Activated T-helper 2 cell treated with anti-CD3 and anti-CD28 coated beads, Interferon-gamma antibody, Interleukin-2, Interleukin-4, amounts not matched to agents 10 μg/mL and 5 μg/mL and 100 μg/mL, durations not matched to agents 14 hours and 24 hours and 36 hours (primary cell): ENCODE measurements around the gene TTC8. TPM values are rescaled to one million over a fixed set of nuclear protein-coding genes. Genes with fewer than 3 reads are reported as not detected.

Source experiments
- DNase-seq: peaks from one replicate; pipeline ENCODE4 v3.0.0; 2021; ENCODE audit warnings: low spot score
- H3K27ac Mint-ChIP-seq: one replicate; pipeline ENCODE4 v1.8.0; 2021; ENCODE audit warnings: mixed read lengths
- H3K27me3 Mint-ChIP-seq: one replicate; pipeline ENCODE4 v1.8.0; 2021; ENCODE audit warnings: low read depth, mixed read lengths
- H3K36me3 Mint-ChIP-seq: one replicate; pipeline ENCODE4 v1.8.0; 2021; ENCODE audit warnings: low read depth, mixed read lengths
- H3K4me1 Mint-ChIP-seq: one replicate; pipeline ENCODE4 v1.8.0; 2021; ENCODE audit warnings: low read depth, mixed read lengths
- H3K4me3 Mint-ChIP-seq: one replicate; pipeline ENCODE4 v1.8.0; 2021; ENCODE audit warnings: low read depth, mild to moderate bottlenecking, moderate library complexity, mixed read lengths
- H3K9me3 Mint-ChIP-seq: one replicate; pipeline ENCODE4 v1.8.0; 2021; ENCODE audit warnings: mixed read lengths
- intact Hi-C: fragments of 100-400 bp; cut with micrococcal nuclease; formaldehyde crosslinking; loops from one replicate; pipeline ENCODE4 v1.15.1; 2023
- total RNA-seq: library from RNA; stranded (reverse); gene quantifications from 2 replicates; pipeline ENCODE4 v1.2.3, GENCODE V29; 2022

The TTC8 gene
- total RNA-seq, 1 donor from 2014 or later: 3.1 TPM

DNA sequence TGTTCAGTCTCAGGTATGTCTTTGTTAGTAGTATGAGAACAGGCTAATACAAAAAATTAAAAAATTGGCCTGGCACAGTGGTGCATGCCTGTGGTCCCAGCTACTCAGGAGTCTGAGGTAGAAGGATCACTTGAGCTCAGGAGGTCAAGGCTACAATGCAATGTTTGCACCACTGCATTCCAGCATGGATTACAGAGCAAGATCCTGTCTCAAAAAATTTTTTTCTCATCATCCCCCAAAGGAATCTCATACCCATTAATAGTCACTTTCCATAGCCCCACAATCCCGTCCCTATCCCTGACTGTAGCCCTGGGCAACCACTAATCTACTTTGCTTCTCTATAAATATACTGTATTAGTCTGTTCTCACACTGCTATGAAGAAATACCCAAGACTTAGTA is 57.8 kb downstream of the TTC8 start:
- Mint-ChIP-seq H3K27me3 (peaks cover 4% of the 10 kb centered on the region), H3K9me3 (peaks cover 33% of the 10 kb centered on the region), H3K4me1 (no peaks in the 10 kb centered on the region), H3K27ac (no peak overlapping the region), H3K36me3 (no peaks in the 10 kb centered on the region), H3K4me3 (no peak overlapping the region)
- DNase-seq: no peak
- intact Hi-C loops: no loop called here

DNA sequence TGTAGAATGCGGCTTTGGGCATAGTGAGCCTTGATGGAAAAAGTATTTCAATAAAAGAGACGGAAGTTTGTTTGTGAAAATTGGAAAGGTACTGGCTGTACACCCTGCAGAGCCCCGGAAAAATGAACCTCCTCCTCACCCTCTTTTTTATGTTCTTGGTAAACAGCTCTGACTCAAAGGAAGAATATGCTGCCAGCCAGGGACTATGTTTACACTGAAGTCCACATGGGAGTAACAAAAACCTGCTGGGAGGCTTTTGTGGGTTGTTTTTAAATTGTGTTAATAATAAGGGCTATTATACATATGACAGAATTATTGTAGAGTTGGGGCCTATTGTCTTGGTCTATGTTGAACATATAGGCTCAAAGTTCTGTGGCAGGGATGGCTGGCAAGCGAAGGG is 70.7 kb downstream of the TTC8 start:
- H3K4me1 Mint-ChIP-seq: no peaks in the 10 kb centered on the region
- no peak for DNase-seq
- peaks cover 11% of the 10 kb centered on the region for H3K27me3 Mint-ChIP-seq
- H3K36me3 Mint-ChIP-seq: no peaks in the 10 kb centered on the region
- no peak overlapping the region for H3K4me3 Mint-ChIP-seq
- H3K9me3 Mint-ChIP-seq: no peaks in the 10 kb centered on the region
- intact Hi-C loops: no loop called here
- no peak overlapping the region for H3K27ac Mint-ChIP-seq

DNA sequence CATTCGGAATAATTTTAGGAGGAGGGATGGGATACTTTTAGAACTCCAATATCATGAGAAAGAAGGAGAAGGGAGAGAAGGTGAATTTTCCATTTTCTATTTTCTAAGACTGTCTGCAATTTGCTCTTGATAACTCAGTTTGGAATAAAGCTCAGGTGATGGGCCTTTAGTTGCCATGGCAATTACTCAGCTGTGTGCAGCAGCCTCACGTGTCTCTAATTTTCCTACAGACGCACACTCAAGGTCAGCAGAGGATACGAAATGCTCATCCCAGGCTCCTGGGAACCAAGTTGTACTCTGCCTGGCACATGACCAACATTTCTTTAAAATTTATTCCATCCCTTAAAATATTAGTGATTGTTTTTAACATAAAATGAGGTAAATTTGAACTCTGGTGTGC is 76.7 kb downstream of the TTC8 start:
- H3K4me1 Mint-ChIP-seq: no peaks in the 10 kb centered on the region
- H3K27ac Mint-ChIP-seq: no peak overlapping the region
- H3K27me3 Mint-ChIP-seq: peaks cover 4% of the 10 kb centered on the region

DNA sequence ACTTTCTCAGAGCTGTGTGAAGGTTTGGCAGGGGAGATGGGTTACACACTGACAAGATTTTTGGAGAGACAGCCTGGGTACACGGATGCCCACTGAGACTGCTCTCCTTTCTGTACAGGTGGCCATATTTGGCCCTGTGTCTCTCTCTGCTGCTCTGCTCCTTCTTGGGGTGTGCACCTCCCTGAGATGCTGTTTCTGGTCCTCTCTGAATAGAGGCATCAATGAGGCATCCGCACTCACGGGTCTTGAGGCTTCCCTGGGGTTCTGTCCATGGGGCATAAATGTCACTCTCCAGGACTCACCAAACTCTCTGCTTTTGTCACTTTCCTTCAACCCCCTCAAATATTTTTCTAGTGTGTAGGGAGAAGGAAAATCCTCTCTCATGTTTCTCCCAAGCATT is 77.5 kb downstream of the TTC8 start:
- no peak overlapping the region for H3K4me3 Mint-ChIP-seq
- H3K9me3 Mint-ChIP-seq: no peaks in the 10 kb centered on the region

More for the DNA sequence above, 76.7 kb downstream of the TTC8 start:
- no peaks in the 10 kb centered on the region for H3K36me3 Mint-ChIP-seq
- no peak for DNase-seq
- intact Hi-C loops: no loop called here
- H3K4me3 Mint-ChIP-seq: no peak overlapping the region
- H3K9me3 Mint-ChIP-seq: no peaks in the 10 kb centered on the region

DNA sequence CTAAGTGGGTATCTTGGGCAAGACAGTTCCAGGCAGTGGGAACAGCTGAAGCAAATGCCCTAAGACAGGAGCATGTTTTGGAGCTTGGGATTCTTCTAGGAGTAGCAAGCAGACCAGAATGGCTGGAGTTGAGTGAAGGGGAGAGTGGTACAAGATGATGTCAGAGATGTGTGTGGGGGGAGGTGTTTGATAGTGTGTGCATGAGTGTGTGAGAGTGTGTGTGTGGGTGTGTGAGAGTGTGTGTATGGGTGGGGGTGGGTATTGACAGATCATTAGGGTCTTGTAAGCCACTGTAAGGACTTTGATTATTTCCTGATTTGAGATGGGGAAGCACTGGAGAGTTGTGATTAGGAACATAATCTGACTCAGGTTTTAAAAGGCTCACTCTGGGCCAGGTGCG is 78.4 kb downstream of the TTC8 start:
- H3K9me3 Mint-ChIP-seq: no peaks in the 10 kb centered on the region
- intact Hi-C loops: no loop called here
- DNase-seq: no peak
- H3K4me3 Mint-ChIP-seq: no peak overlapping the region
- H3K36me3 Mint-ChIP-seq: no peaks in the 10 kb centered on the region
- H3K27me3 Mint-ChIP-seq: peaks cover 4% of the 10 kb centered on the region
- no peaks in the 10 kb centered on the region for H3K4me1 Mint-ChIP-seq
- no peak overlapping the region for H3K27ac Mint-ChIP-seq

More for the DNA sequence above, 77.5 kb downstream of the TTC8 start:
- Mint-ChIP-seq H3K27me3 (peaks cover 4% of the 10 kb centered on the region), H3K27ac (no peak overlapping the region), H3K36me3 (no peaks in the 10 kb centered on the region), H3K4me1 (no peaks in the 10 kb centered on the region)
- intact Hi-C loops: no loop called here
- no peak for DNase-seq

DNA sequence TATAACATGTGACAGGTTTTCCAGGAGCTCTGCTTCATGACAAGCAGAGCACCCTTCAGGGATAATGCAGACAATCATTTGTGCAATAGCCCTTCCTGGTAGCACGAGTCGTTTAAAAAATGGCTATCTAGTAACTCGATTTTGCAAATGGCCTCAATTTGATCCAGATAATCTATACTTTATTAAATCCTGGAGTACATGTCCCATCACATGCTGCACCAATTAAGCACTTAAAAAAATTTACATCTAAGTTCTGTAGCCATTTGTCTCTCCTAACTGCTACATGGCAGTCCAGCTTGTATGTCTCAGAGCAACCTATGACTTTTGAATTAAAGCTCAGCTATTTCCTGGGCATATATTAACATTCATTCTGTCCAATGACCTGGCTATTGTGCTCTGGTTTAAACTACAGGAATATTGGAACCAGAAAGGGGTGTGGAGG is 79.8 kb downstream of the TTC8 start:
- Mint-ChIP-seq H3K4me3 (no peak overlapping the region), H3K27ac (no peak overlapping the region), H3K27me3 (peaks cover 4% of the 10 kb centered on the region), H3K4me1 (no peaks in the 10 kb centered on the region), H3K36me3 (no peaks in the 10 kb centered on the region), H3K9me3 (no peaks in the 10 kb centered on the region)
- no peak for DNase-seq
- intact Hi-C loops: no loop called here

DNA sequence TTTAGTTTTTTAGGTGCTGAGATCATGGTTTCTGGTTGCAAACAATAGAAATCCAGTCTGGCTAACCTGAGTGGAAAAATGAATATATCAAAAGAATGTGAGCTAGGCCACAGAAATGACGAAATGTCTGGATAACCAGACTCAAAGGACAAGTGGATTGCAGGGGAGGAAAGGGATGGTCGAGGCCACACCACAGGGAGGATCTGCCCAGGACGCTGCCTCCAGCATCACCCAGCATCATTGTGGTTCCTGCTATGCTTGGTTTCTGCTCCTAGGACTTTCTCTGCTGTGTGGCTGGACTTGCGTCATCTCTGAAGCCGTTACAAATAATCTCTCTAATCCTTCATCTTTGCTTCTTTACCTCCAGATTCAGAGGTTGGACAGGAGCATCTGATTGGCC is 80.4 kb downstream of the TTC8 start:
- Mint-ChIP-seq H3K4me3 (no peak overlapping the region), H3K27me3 (peaks cover 4% of the 10 kb centered on the region), H3K9me3 (no peaks in the 10 kb centered on the region), H3K36me3 (no peaks in the 10 kb centered on the region), H3K4me1 (no peaks in the 10 kb centered on the region), H3K27ac (no peak overlapping the region)
- no peak for DNase-seq
- intact Hi-C loops: no loop called here

DNA sequence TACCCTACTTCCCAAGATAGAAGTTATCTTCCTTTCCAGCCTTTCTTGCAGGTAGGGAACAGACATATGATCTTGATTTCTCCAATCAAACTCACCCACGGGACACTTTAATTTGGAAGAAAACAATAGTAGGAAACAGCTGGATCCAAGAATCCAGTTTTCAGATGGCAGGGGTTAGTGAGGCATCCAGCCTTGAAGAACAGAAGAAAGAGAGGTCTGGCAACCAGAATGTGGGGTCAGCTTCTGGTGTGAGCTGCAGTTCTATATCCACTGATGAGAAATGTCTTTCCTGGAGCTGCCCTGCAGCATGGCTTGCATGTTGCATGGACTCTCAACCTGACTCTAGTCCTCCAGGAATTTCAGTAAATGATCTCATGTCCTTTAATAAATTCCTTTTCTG is 83.8 kb downstream of the TTC8 start:
- Mint-ChIP-seq H3K4me1 (no peaks in the 10 kb centered on the region), H3K27ac (no peak overlapping the region), H3K27me3 (no peaks in the 10 kb centered on the region), H3K9me3 (no peaks in the 10 kb centered on the region), H3K36me3 (no peaks in the 10 kb centered on the region), H3K4me3 (no peak overlapping the region)
- intact Hi-C loops: no loop called here
- DNase-seq: no peak

DNA sequence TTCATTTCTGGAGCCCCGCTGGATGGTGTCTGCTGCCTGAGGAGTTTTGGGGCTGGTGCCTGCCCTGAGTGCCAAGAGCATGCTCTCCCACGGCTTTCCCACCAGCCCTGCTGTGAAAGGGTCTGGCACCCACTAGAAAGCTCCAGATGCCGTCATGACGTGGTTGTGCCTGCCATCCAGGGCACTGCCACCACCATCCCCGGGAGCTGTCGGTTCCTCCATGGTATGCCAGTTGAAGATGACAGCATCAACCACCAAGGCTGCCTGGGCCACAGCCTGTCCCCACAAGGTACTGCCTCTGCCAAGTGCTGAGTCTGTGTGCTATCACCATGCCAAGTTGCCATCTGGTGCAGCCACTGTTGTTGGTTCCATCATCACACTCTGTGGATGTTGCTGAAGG is 85.9 kb downstream of the TTC8 start:
- H3K36me3 Mint-ChIP-seq: no peaks in the 10 kb centered on the region
- H3K4me1 Mint-ChIP-seq: no peaks in the 10 kb centered on the region
- intact Hi-C loops: no loop called here
- H3K27ac Mint-ChIP-seq: no peak overlapping the region
- no peaks in the 10 kb centered on the region for H3K9me3 Mint-ChIP-seq
- H3K27me3 Mint-ChIP-seq: no peaks in the 10 kb centered on the region
- DNase-seq: no peak
- H3K4me3 Mint-ChIP-seq: no peak overlapping the region

DNA sequence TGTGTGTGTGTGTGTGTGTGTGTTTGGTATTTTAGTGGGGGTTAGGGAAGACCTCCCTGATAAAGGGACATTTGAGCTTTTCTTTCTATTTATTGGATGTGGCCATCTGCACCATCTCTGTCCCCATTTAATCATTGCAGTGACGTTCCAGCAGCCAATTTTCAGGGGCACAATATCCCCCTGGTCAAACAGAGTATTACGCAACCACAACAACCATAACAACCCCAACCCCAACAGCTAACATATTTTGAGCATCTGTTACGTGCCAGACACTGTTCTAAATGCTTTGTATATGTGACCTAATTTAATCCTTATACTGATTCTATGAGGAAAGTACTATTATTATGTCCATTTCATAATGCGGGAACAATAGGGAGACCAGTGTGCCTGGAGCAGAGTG is 87.4 kb downstream of the TTC8 start:
- no peak overlapping the region for H3K27ac Mint-ChIP-seq
- no peak for DNase-seq
- no peaks in the 10 kb centered on the region for H3K36me3 Mint-ChIP-seq
- intact Hi-C loops: no loop called here
- H3K4me3 Mint-ChIP-seq: no peak overlapping the region
- no peaks in the 10 kb centered on the region for H3K4me1 Mint-ChIP-seq
- no peaks in the 10 kb centered on the region for H3K9me3 Mint-ChIP-seq
- H3K27me3 Mint-ChIP-seq: no peaks in the 10 kb centered on the region

DNA sequence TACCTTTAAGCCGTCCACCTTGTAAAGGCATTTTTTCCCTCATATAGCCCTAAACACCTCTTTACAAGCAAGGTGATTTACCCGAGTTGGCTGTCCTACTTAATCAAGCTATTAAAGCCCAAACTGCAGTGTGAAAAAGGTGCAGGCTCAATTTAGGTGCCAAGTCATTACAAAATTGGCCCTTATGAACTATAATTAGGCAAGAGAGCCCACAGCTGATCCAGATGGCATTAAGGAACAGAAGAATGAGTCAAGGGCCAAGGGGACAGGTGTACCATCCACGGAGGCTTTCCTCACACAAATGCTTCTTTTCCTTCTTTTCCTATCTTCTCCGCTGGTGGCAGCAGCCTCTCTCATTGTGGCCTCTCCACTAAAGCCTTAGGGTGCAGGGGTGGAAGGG is 90.5 kb downstream of the TTC8 start:
- Mint-ChIP-seq H3K4me1 (no peaks in the 10 kb centered on the region), H3K4me3 (no peak overlapping the region), H3K27me3 (no peaks in the 10 kb centered on the region), H3K36me3 (no peaks in the 10 kb centered on the region), H3K9me3 (no peaks in the 10 kb centered on the region), H3K27ac (no peak overlapping the region)
- intact Hi-C loops: no loop called here
- DNase-seq: no peak

DNA sequence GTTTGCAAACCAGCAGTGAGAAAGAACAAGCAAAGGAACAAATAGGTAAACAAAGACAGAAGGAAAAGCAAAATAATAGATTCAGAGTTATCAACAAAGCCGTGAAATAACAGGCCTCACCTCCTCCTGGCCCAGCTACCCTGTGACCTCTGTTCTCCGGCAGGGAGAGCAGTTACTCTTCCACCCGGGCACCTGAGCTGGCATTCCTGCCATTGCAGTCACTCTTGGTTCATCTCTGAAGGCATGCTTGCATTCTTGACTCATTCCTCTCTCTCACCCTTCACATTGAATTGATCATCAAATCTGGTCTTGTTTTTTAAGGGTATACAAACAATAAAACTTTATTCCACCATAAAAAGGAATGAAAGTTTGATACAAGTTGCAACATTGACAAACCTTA is 95.1 kb downstream of the TTC8 start:
- intact Hi-C loops: no loop called here
- no peaks in the 10 kb centered on the region for H3K4me1 Mint-ChIP-seq
- H3K9me3 Mint-ChIP-seq: no peaks in the 10 kb centered on the region
- H3K27ac Mint-ChIP-seq: no peak overlapping the region
- peaks cover 3% of the 10 kb centered on the region for H3K27me3 Mint-ChIP-seq
- no peak overlapping the region for H3K4me3 Mint-ChIP-seq
- H3K36me3 Mint-ChIP-seq: no peaks in the 10 kb centered on the region
- no peak for DNase-seq
